ENCODE measurements around the gene TRA2A.

The TRA2A gene

DNA sequence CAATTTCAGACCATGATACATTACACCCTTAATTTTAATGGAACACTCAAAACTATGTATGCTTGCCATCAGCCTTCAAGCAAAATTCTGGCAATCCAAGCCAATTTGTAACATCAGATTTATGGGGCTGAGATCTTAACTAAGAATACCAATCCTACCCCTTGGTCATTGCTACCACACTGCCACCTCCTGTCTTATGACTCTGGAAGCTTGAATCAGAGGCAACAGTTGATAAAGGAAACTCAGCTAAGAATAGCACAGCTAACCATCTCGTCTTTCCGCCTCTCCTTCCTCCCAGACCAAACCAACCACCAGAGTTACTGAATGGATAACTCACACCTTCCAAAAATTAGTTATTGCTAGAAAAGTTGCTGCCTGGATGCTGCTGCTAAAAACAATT lies 68.9 kb downstream of the TRA2A start:
- no peak overlapping the region for H3K4me3 ChIP-seq (ENCODE audit: low read length)
- TF ChIP-seq, protein P1, sequence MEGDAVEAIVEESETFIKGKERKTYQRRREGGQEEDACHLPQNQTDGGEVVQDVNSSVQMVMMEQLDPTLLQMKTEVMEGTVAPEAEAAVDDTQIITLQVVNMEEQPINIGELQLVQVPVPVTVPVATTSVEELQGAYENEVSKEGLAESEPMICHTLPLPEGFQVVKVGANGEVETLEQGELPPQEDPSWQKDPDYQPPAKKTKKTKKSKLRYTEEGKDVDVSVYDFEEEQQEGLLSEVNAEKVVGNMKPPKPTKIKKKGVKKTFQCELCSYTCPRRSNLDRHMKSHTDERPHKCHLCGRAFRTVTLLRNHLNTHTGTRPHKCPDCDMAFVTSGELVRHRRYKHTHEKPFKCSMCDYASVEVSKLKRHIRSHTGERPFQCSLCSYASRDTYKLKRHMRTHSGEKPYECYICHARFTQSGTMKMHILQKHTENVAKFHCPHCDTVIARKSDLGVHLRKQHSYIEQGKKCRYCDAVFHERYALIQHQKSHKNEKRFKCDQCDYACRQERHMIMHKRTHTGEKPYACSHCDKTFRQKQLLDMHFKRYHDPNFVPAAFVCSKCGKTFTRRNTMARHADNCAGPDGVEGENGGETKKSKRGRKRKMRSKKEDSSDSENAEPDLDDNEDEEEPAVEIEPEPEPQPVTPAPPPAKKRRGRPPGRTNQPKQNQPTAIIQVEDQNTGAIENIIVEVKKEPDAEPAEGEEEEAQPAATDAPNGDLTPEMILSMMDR (conservative IDR thresholded peaks at IDR 0.05; ENCODE audit: low read depth, low read length): peak; percentile 53
- DNase-seq (ENCODE audit: low read depth): no peak

DNA sequence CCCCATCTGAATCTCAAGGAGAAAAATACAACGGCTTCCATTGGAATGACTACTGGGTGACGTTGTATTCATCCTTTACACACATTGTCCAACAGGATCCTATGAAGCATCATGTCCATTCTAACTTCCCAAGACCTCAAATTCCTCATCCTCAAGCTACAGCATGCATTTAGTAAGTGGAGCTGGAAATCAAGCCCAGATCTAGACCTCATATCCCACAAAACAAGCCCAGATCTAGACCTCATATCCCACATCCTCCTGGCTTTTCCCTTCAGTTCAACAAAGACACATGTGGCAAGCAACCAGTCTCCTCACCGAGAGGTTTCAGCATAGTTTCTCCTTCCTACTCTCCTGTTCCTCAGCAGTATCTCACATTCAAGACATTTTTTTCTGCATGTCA lies 73.7 kb downstream of the TRA2A start:
- DNase-seq (ENCODE audit: low read depth): no peak
- TF ChIP-seq, protein P1 (conservative IDR thresholded peaks at IDR 0.05; ENCODE audit: low read depth, low read length): no peak
- H3K4me3 ChIP-seq (ENCODE audit: low read length): no peak overlapping the region

DNA sequence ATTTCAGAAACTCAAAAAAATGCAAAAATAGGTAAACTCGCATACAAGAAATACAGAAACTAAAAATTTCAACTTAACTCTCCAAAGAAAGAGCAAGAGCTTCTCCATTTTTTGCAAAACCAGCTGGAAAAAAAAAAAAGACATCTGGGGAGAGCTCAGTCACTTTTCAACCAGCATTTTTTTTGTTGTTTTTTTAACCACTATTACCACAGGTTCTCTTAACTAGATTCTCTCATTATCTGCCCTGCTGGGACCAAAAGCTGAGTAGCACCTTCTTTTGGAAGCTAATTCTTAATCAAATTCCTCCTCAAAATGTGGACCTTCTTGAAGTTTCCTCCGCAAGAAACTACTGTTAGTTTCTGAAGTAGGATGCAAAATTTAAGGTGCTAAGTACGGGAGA lies 75.7 kb downstream of the TRA2A start:
- DNase-seq (ENCODE audit: low read depth): no peak
- TF ChIP-seq, protein P1 (conservative IDR thresholded peaks at IDR 0.05; ENCODE audit: low read depth, low read length): no peak
- no peak overlapping the region for H3K4me3 ChIP-seq (ENCODE audit: low read length)

DNA sequence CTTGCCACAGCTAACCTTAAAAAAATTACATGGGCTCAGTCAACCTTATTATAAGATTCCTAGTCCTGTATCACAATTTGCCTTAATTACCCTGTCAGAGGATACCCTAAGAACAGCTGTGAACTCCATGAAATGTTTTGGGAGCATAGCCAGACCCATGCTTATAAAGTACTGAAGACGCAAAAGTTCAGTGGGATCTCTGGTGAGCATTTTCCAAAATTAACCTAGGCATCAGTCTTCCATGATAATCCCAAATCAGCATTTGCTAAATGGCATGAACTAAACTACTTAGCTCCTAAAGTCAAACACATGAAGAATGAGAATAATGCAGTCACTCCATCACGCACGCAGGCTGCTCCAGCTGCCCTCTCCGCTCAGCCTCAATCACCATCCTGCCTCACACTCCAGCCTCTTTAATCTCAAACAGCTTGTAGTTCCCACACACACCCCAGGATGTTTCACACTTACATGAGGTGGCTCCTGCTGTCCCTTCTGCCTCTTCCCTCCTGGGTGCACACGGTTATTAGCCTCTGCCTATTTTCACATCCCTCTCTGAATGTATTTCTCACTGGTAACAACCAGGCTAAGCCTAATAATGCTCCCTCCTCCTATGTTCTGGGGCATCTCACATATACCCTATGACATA lies 76.8 kb downstream of the TRA2A start:
- no peak overlapping the region for H3K4me3 ChIP-seq (ENCODE audit: low read length)
- TF ChIP-seq, protein P1 (conservative IDR thresholded peaks at IDR 0.05; ENCODE audit: low read depth, low read length): no peak
- DNase-seq (ENCODE audit: low read depth): no peak
